Gastrocnemius medialis (tissue), 4 donors: ENCODE data around the gene SEC14L5. TPM values are rescaled to one million over a fixed set of nuclear protein-coding genes. Genes with fewer than 3 reads are reported as not detected.

ENCODE experiments used
- ATAC-seq, 2 donors: fragments of 150-250 bp; one replicate each; pipeline ENCODE4 v1.9.1; 2016
- DNase-seq, 2 donors: peaks; one replicate each; pipeline ENCODE4 v3.0.0-alpha.2; 2019
- H3K27ac ChIP-seq, 4 donors: fragments of 200-600 bp; sonication (generic); 1 replicate in 1 of 4; 2 replicates in 3 of 4; pipeline ENCODE4 v1.5.1; 2016 to 2018; ENCODE audit warnings: mild to moderate bottlenecking in 2 of 4, moderate library complexity in 1 of 4
- H3K27me3 ChIP-seq, 3 donors: fragments of 200-600 bp; sonication (generic) in 2 of 3; 1 replicate in 1 of 3; 2 replicates in 2 of 3; pipeline versions ENCODE4 v1.5.1 to v1.6.0; 2016 to 2019; ENCODE audit warnings: mild to moderate bottlenecking in 1 of 3, moderate library complexity in 1 of 3
- H3K36me3 ChIP-seq, 2 donors: fragments of 200-600 bp; sonication (generic) in 1 of 2; one replicate each; pipeline ENCODE4 v1.5.1; 2017 to 2018
- H3K4me1 ChIP-seq, 2 donors: fragments of 200-600 bp; sonication (generic) in 1 of 2; one replicate each; pipeline ENCODE4 v1.5.1; 2016 to 2017; ENCODE audit warnings: mild to moderate bottlenecking in 2 of 2
- H3K4me3 ChIP-seq, 4 donors: fragments of 200-600 bp; sonication (generic) in 3 of 4; 1 replicate in 1 of 4; 2 replicates in 3 of 4; pipeline ENCODE4 v1.5.1; 2016 to 2019; ENCODE audit warnings: mild to moderate bottlenecking in 2 of 4
- H3K9me3 ChIP-seq, 3 donors: fragments of 200-600 bp; sonication (generic) in 2 of 3; 1 replicate in 1 of 3; 2 replicates in 2 of 3; pipeline ENCODE4 v1.5.1; 2016 to 2019
- POLR2A ChIP-seq, 2 donors: fragments of 450-650 bp; IDR thresholded peaks; one replicate each; pipeline ENCODE4 v1.6.1; 2017; ENCODE audit warnings: antibody characterized with exemption in 2 of 2, mild to moderate bottlenecking in 2 of 2, moderate library complexity in 2 of 2
- in situ Hi-C, 4 donors: fragments of 200-750 bp; cut with MboI; loops; one replicate each; pipeline versions ENCODE4 v1.15.0 to v1.8.0; 2017; ENCODE audit warnings: low sequenced_read_pairs in 4 of 4
- intact Hi-C: fragments of 100-400 bp; cut with DNase I; formaldehyde crosslinking; loops from one replicate; pipeline ENCODE4 v1.15.1; 2023; ENCODE audit warnings: low total_unique reads
- total RNA-seq, 4 donors: library from RNA; depleted of rRNA; stranded (reverse); fragments of >200 nt; gene quantifications; one replicate each; pipeline versions ENCODE4 v1.1.0 to v1.2.3, GENCODE V29; 2016
- TF ChIP-seq, protein P1 (sequence below), 5 experiments: fragments of 450-650 bp in 3 of 5; fragments of 200-600 bp in 2 of 5; sonication (generic) in 2 of 5; IDR thresholded peaks in 4 of 5; conservative IDR thresholded peaks in 1 of 5; 1 replicate in 4 of 5; 2 replicates in 1 of 5; pipeline ENCODE4 v1.5.1; 2016 to 2019; ENCODE audit warnings: antibody characterized with exemption in 5 of 5, mild to moderate bottlenecking in 3 of 5, moderate library complexity in 3 of 5

Gene SEC14L5
- total RNA-seq, 4 donors from 2014 or later: 0.85 to 5.8 (median 1.5) TPM

DNA sequence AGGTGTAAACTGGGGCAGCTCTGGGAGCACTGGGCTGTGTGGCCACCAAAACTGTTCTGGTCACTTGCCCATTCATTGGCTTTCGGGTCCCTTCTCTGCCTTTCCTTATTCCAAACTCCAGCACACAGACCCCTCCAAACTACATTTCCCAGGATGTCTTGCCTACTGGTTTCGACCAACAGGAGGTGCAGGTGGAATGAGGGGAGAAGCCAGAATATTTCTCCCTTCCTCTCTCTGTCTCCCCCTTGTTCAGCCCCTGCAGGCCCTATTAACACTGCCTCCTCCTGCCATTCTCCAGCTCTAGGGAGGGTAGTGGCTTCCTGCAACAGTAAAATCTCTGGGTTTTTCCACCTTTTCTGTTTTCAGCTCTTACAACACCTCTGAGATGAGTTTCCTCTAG, 88.8 kb downstream of the SEC14L5 start:
- ATAC-seq (no peak), DNase-seq (no peak)
- Histone ChIP-seq H3K9me3 (no peaks in the 10 kb centered on the region), H3K27me3 (no peaks in the 10 kb centered on the region), H3K4me1 (no peaks in the 10 kb centered on the region), H3K4me3 (no peak overlapping the region), H3K36me3 (no peaks in the 10 kb centered on the region), H3K27ac (no peak overlapping the region)
- in situ Hi-C loops (no loop called here), intact Hi-C loops (no loop called here)
- TF ChIP-seq, protein P1, sequence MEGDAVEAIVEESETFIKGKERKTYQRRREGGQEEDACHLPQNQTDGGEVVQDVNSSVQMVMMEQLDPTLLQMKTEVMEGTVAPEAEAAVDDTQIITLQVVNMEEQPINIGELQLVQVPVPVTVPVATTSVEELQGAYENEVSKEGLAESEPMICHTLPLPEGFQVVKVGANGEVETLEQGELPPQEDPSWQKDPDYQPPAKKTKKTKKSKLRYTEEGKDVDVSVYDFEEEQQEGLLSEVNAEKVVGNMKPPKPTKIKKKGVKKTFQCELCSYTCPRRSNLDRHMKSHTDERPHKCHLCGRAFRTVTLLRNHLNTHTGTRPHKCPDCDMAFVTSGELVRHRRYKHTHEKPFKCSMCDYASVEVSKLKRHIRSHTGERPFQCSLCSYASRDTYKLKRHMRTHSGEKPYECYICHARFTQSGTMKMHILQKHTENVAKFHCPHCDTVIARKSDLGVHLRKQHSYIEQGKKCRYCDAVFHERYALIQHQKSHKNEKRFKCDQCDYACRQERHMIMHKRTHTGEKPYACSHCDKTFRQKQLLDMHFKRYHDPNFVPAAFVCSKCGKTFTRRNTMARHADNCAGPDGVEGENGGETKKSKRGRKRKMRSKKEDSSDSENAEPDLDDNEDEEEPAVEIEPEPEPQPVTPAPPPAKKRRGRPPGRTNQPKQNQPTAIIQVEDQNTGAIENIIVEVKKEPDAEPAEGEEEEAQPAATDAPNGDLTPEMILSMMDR (IDR thresholded peaks at IDR 0.05 in 4 of 5, conservative IDR thresholded peaks at IDR 0.05 in 1 of 5): no peak
- no peak for TF ChIP-seq POLR2A (IDR thresholded peaks at IDR 0.05)

- no peaks in the 10 kb centered on the region for H3K27me3 ChIP-seq
- no peaks in the 10 kb centered on the region for H3K4me1 ChIP-seq
- no peak for ATAC-seq
- in situ Hi-C loops: no loop called here
- no peak for DNase-seq
- H3K27ac ChIP-seq: no peak overlapping the region
- intact Hi-C loops: no loop called here
- TF ChIP-seq, protein P1 (IDR thresholded peaks at IDR 0.05 in 4 of 5, conservative IDR thresholded peaks at IDR 0.05 in 1 of 5): no peak
- no peak for TF ChIP-seq POLR2A (IDR thresholded peaks at IDR 0.05)
- H3K4me3 ChIP-seq: no peak overlapping the region
- no peaks in the 10 kb centered on the region for H3K9me3 ChIP-seq
- H3K36me3 ChIP-seq: no peaks in the 10 kb centered on the region
These were observed 97.0 kb downstream of the SEC14L5 start for GRCh38 chr16:5054876-5055865.

GRCh38 chr16:5056352-5056751, 98.2 kb downstream of the SEC14L5 start:
- no peak for ATAC-seq
- H3K36me3 ChIP-seq: no peaks in the 10 kb centered on the region
- no peak overlapping the region for H3K27ac ChIP-seq
- intact Hi-C loops (no loop called here), in situ Hi-C loops (no loop called here)
- no peaks in the 10 kb centered on the region for H3K4me1 ChIP-seq
- TF ChIP-seq POLR2A (IDR thresholded peaks at IDR 0.05): no peak
- TF ChIP-seq, protein P1 (IDR thresholded peaks at IDR 0.05 in 4 of 5, conservative IDR thresholded peaks at IDR 0.05 in 1 of 5): no peak
- H3K9me3 ChIP-seq: no peaks in the 10 kb centered on the region
- no peak for DNase-seq
- H3K27me3 ChIP-seq: no peaks in the 10 kb centered on the region
- H3K4me3 ChIP-seq: no peak overlapping the region

- in situ Hi-C loops (no loop called here), intact Hi-C loops (no loop called here)
- H3K36me3 ChIP-seq: no peaks in the 10 kb centered on the region
- ATAC-seq: no peak
- H3K9me3 ChIP-seq: no peaks in the 10 kb centered on the region
- H3K27ac ChIP-seq: no peak overlapping the region
- DNase-seq: no peak
- no peak overlapping the region for H3K4me3 ChIP-seq
- no peak for TF ChIP-seq POLR2A (IDR thresholded peaks at IDR 0.05)
- TF ChIP-seq, protein P1 (IDR thresholded peaks at IDR 0.05 in 4 of 5, conservative IDR thresholded peaks at IDR 0.05 in 1 of 5): no peak
- no peaks in the 10 kb centered on the region for H3K27me3 ChIP-seq
- no peaks in the 10 kb centered on the region for H3K4me1 ChIP-seq
These were observed 100.3 kb downstream of the SEC14L5 start for GRCh38 chr16:5058476-5058875.
